H1 (cell line): ENCODE measurements around the gene DNAJC10. TPM values are rescaled to one million over a fixed set of nuclear protein-coding genes. Genes with fewer than 3 reads are reported as not detected.

Source experiments
- CHD7 ChIP-seq: fragments of 300-600 bp; sonication (generic); IDR thresholded peaks from 2 replicates; pipeline ENCODE4 v1.7.1; 2012; ENCODE audit warnings: low read length, moderate library complexity, mild to moderate bottlenecking, inconsistent platforms; ENCODE audit not compliant: insufficient replicate concordance
- EZH2 ChIP-seq: fragments of 200-600 bp; sonication (generic); IDR thresholded peaks from 2 replicates; pipeline ENCODE4 v1.7.1; 2012; ENCODE audit warnings: low read depth, mild to moderate bottlenecking, moderate library complexity, low read length, inconsistent platforms; ENCODE audit not compliant: severe bottlenecking
- PHF8 ChIP-seq: fragments of 200-600 bp; sonication (generic); conservative IDR thresholded peaks from 2 replicates; pipeline ENCODE4 v1.7.1; 2012; ENCODE audit warnings: low read depth, mild to moderate bottlenecking, inconsistent platforms, low read length, moderate library complexity
- SP1 ChIP-seq: IDR thresholded peaks from 2 replicates; pipeline ENCODE4 v1.6.1; 2011; ENCODE audit warnings: low read depth, low read length
- SUZ12 ChIP-seq: fragments of 200-600 bp; sonication (generic); IDR thresholded peaks from 2 replicates; pipeline ENCODE4 v1.6.1; 2012; ENCODE audit warnings: mild to moderate bottlenecking, inconsistent platforms, low read length, moderate library complexity, mixed read lengths
- polyA plus RNA-seq, 7 experiments: library from polyadenylated mRNA; depleted of rRNA in 3 of 7; stranded (reverse) in 5 of 7; unstranded in 2 of 7; fragments of >200 nt in 5 of 7; fragments of 200-250 nt in 2 of 7; gene quantifications; 1 replicate in 5 of 7; 2 replicates in 1 of 7; 4 replicates in 1 of 7; pipeline versions ENCODE4 v1.2.1 to v1.2.3, GENCODE V29; 2011 to 2013; ENCODE audit warnings: missing spikeins in 2 of 7, mixed read lengths in 2 of 7
- total RNA-seq: library from RNA; stranded (reverse); fragmentation: NEBNext Ultra II Directional; extraction: Animal tissue kit (Norgen Biotek cat#: 25700); gene quantifications from 2 replicates; pipeline ENCODE4 v1.2.1, GENCODE V29; 2021

The DNAJC10 gene
- total and polyA plus RNA-seq, 2 of the 8 experiments (the other 6 are each of a cell fraction or from before 2014, with no cell fraction given): 23.2 to 121 TPM

DNA sequence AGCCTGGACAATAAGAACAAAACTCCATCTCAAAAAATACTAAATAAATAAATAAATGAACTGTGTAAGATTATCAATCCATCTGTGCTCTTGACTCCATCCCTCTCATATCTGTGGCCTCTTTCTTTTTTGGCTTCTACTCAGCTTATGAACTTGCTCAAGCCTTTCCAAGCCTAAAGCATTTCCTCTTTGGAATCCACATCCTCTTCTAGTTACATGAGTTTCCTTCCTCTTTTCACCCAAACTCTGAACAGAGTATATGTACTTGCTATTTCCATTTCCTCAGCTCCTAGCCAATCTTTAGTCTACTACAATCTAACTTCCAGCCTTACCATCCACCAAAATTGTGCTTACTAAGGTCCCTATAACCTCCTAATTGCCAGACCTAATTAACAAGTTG lies 2.5 kb upstream of the DNAJC10 start (continued):
- TF ChIP-seq CHD7 (no peak), PHF8 (no peak), EZH2 (no peak), SUZ12 (no peak), SP1 (no peak)
